GM10266 (cell line): ENCODE results near the gene UFSP2.

Experiments
- DNase-seq: peaks from one replicate; pipeline ENCODE4 v3.0.0; 2012; ENCODE audit errors: extremely low spot score
- CTCF ChIP-seq: IDR thresholded peaks from 2 replicates; pipeline ENCODE4 v1.5.1; 2012; ENCODE audit warnings: mild to moderate bottlenecking, low read depth; ENCODE audit not compliant: control insufficient read depth, insufficient read depth; ENCODE audit errors: missing control alignments

Gene UFSP2

DNA sequence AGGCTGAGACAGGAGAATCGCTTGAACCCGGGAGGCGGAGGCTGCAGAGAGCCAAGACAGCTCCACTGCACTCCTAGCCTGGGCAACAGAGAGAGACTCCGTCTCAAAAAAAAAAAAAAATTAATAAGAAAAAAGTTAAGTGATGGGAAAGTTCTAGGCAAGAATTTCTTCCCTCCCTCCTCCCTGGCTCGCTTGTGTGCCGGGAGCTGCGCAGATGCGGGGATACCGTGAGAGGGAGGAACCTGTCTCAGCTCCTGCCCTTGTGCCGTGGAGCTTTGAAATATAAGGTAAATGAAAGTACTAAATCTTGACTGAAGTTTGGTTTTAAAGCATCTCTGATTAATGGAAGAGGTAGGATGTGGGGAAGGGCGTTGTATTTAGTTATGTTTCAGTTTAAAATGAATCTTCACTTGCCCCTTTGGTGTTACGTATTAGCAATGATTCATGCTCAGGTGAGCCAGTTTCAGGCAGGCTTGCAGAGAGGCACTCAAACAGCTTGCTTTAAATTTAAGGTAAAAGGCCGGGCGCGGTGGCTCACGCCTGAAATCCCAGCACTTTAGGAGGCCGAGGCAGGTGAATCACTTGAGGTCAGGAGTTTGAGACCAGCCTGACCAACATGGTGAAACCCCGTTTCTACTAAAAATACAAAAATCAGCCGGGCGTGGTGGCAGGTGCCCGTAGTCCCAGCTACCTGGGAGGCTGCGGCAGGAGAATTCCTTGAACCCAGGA lies 1.4 kb upstream of the UFSP2 start:
- TF ChIP-seq CTCF: no peak
- DNase-seq: no peak

DNA sequence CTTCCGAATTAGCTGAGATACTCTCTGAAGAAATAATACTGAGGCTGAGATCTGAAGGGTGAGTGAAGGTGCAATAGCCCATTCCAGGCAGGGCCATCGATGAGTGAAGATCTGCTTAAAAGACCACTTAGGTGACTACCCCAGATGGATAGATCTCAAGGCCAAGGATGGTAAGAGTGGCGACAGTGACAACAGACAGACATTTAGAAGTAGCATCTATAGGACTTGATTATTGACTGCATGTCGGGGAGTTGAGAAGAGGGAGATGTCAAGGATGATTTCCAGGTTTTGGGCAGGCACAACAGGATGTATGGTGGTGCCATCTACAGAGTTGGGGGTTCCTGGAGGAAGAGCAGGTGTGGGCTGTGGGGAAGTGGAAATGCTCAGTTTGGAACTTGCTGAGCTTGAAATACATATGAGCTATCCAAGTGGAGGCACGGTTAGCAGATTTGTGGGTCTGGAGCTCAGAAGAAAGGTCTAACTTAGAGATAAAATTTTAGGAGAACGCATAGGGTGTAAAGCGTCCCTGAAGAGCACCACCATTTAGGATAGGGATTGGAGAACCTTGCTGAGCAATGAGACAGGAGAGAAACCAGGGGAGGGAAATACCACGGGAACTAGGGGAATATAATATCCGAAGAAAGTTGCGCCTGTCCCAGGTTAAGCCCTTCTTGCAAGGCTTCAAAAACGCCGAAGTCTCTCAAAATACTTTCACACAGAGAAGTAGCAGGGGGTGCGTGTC lies 688 bp downstream of the UFSP2 start:
- peak; percentile 6 for DNase-seq
- no peak for TF ChIP-seq CTCF

DNA sequence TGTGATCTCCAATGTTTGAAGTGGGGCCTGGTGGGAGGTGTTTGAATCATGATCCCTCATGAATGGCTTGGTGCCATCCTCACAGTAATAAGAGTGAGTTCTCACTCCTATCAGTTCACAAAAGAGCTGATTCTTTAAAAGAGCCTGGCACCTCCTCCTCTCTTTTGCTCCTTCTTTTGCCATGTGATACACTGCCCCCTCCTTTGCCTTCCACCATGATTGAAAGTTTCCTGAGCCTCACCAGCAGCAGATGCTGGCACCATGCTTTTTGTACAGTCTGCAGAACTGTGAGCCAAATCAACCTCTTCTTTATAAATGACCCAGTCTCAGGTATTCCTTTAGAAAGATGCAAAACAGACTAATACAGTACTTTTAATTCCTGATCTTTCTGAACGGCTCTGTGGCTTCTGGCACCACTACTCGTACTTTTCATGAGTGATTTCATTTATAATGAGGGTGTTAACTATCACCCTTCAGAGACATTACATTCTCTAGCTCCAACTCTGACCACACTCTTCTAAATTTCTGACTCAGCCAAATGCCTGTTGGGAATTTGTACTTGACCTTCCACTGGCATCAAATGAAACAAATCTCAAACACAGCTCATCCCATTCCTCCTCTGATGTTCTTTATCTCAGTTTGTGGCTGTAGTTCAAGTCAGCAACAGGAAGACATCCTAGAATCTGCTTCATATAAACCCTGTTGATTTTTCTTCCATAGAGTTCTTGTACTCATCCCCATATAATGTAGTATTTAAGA lies 4.2 kb downstream of the UFSP2 start:
- DNase-seq: no peak
- TF ChIP-seq CTCF: no peak

- DNase-seq: no peak
- no peak for TF ChIP-seq CTCF
Observed at GRCh38 chr4:185416955-185417354, 8.8 kb downstream of the UFSP2 start.

DNA sequence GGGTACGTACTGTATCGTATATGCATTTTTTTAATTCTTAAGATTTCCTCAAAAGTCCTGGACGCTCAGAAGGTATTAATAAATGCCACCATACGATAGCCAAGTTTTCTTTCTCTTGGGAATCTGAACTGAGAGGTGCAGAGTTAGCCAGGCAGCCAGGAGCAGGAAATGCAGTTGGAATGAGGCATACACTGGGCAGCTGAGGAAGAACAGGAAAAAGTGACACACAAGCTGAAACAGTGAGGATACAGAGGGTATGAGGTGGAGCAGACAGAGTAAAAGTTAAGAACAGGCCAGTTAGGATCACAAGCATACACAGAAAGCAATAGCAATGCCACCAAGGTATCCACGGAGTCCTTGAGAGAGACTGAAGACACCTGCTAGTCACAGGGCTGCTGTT lies 13.4 kb downstream of the UFSP2 start:
- no peak for DNase-seq

GRCh38 chr4:185411849-185412248 lies 13.9 kb downstream of the UFSP2 start:
- no peak for TF ChIP-seq CTCF
- no peak for DNase-seq

More for the DNA sequence above, 13.4 kb downstream of the UFSP2 start:
- TF ChIP-seq CTCF: no peak

GRCh38 chr4:185408432-185408831 lies 17.3 kb downstream of the UFSP2 start:
- DNase-seq: no peak
- TF ChIP-seq CTCF: no peak
